Adrenal gland (tissue), 12 donors: ENCODE measurements around the gene WDR87. TPM values are rescaled to one million over a fixed set of nuclear protein-coding genes. Genes with fewer than 3 reads are reported as not detected.
A peak's percentile ranks its signal among the peaks of the same experiment; 100 is the strongest.

Experiments
- DNase-seq, 7 donors: peaks; one replicate each; pipeline ENCODE4 v3.0.0-alpha.2; 2019 to 2020
- H3K27ac ChIP-seq, 5 donors: fragments of 200-600 bp; sonication (generic) in 4 of 5; 1 replicate in 3 of 5; 2 replicates in 2 of 5; pipeline versions ENCODE4 v1.5.1 to v1.8.0; 2016 to 2020; ENCODE audit warnings: mild to moderate bottlenecking in 1 of 5
- H3K27me3 ChIP-seq: fragments of 200-600 bp; 2 replicates; pipeline ENCODE4 v1.8.0; 2021
- H3K36me3 ChIP-seq, 2 donors: fragments of 200-600 bp; replicated peaks in 1 of 2; 1 replicate in 1 of 2; 2 replicates in 1 of 2; pipeline versions ENCODE4 v1.5.1 to v1.8.0; 2018 to 2022
- H3K4me1 ChIP-seq, 2 donors: fragments of 200-600 bp; replicated peaks in 1 of 2; 1 replicate in 1 of 2; 2 replicates in 1 of 2; pipeline versions ENCODE4 v1.5.1 to v1.8.0; 2018 to 2021
- H3K4me3 ChIP-seq, 4 donors: fragments of 200-600 bp; sonication (generic) in 3 of 4; one replicate each; pipeline ENCODE4 v1.5.1; 2016 to 2018
- H3K9me3 ChIP-seq, 3 donors: fragments of 200-600 bp; sonication (generic) in 1 of 3; replicated peaks in 1 of 3; 1 replicate in 2 of 3; 2 replicates in 1 of 3; pipeline versions ENCODE4 v1.5.1 to v1.8.0; 2016 to 2021
- POLR2A ChIP-seq, 2 donors: fragments of 450-650 bp; IDR thresholded peaks; one replicate each; pipeline ENCODE4 v1.6.1; 2017; ENCODE audit warnings: antibody characterized with exemption in 2 of 2, mild to moderate bottlenecking in 2 of 2, moderate library complexity in 1 of 2
- WGBS, 4 donors: extraction: QIAGEN DNeasy Blood & Tissue Kit in 2 of 4; methylation state at CpG; one replicate each; pipeline versions ENCODE4 v1.1.5 to v1.1.7; 2013 to 2017; 5-methylcytosine and 5-hydroxymethylcytosine counted together
- intact Hi-C, 2 donors: fragments of 100-400 bp; cut with DNase I; formaldehyde crosslinking; loops; one replicate each; pipeline versions ENCODE4 v1.14.1 to v1.15.0; 2022 to 2023
- polyA plus RNA-seq, 3 donors: library from polyadenylated mRNA; stranded (reverse); fragments of 200-250 nt in 2 of 3; fragments of 350-450 nt in 1 of 3; fragmentation: Illumina TruSeq in 1 of 3; extraction: RNeasy Lipid Tissue Mini Kit (QIAGEN cat#74804) in 1 of 3; gene quantifications; one replicate each; pipeline ENCODE4 v1.2.3, GENCODE V29; 2013 to 2014
- total RNA-seq, 9 donors: library from RNA; depleted of rRNA in 4 of 9; stranded (reverse); fragments of >200 nt in 4 of 9; fragments of 120-200 nt in 1 of 9; fragmentation: NEBNext Ultra II Directional in 1 of 9; extraction: Animal tissue kit (Norgen Biotek cat#: 25700) in 1 of 9; gene quantifications; one replicate each; pipeline versions ENCODE4 v1.1.0 to v1.2.4, GENCODE V29; 2013 to 2023
- TF ChIP-seq, protein P1 (sequence below), 6 experiments: fragments of 450-650 bp in 4 of 6; fragments of 200-600 bp in 2 of 6; sonication (generic) in 1 of 6; IDR thresholded peaks; 1 replicate in 5 of 6; 2 replicates in 1 of 6; pipeline versions ENCODE4 v1.5.1 to v1.8.0; 2016 to 2021; ENCODE audit warnings: antibody characterized with exemption in 6 of 6, mild to moderate bottlenecking in 2 of 6, moderate library complexity in 1 of 6
- donor health status: healthy with polysubstance abuse.
- donor health status: Bipolar disorder and iron deficiency.
- donor health status: DM: yes; HTN: yes; CAD: no.
- donor health status: DM: no; HTN: no; CAD: no.
- donor health status: DM: no; HTN: no; CAD: no.
- donor health status: DM: yes; HTN: yes; CAD: no.

Gene WDR87
- total and polyA plus RNA-seq, 12 donors = under 0.01 to 0.08 TPM; not detected in 10

DNA sequence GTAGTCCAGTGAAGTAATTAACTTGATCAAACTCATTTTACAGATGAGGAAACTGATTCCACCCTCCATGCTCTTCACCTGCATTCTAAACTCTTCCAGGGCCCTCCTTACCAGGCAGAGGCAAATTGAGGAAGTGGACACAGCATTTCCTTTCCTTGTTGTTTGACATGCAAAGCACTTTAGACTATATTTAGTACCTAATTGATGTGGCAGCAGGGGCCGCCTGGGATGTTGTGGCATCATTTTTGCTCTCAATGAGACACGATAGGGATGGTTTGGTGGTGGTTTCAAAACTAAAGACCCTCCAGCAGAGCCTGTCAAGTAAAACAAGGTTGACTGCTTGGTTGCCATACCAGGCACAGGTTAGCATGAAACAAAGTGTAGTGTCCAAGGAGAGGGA is 8.5 kb upstream of the WDR87 start:
- TF ChIP-seq POLR2A (IDR thresholded peaks at IDR 0.05) = no peak
- TF ChIP-seq, protein P1, sequence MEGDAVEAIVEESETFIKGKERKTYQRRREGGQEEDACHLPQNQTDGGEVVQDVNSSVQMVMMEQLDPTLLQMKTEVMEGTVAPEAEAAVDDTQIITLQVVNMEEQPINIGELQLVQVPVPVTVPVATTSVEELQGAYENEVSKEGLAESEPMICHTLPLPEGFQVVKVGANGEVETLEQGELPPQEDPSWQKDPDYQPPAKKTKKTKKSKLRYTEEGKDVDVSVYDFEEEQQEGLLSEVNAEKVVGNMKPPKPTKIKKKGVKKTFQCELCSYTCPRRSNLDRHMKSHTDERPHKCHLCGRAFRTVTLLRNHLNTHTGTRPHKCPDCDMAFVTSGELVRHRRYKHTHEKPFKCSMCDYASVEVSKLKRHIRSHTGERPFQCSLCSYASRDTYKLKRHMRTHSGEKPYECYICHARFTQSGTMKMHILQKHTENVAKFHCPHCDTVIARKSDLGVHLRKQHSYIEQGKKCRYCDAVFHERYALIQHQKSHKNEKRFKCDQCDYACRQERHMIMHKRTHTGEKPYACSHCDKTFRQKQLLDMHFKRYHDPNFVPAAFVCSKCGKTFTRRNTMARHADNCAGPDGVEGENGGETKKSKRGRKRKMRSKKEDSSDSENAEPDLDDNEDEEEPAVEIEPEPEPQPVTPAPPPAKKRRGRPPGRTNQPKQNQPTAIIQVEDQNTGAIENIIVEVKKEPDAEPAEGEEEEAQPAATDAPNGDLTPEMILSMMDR (IDR thresholded peaks at IDR 0.05) = no peak
- Histone ChIP-seq H3K36me3 (no peaks in the 10 kb centered on the region), H3K9me3 (no peaks in the 10 kb centered on the region), H3K4me3 (no peak overlapping the region), H3K4me1 (no peaks in the 10 kb centered on the region), H3K27me3 (no peaks in the 10 kb centered on the region), H3K27ac (no peak overlapping the region)
- no peak for DNase-seq
- 58 to 77% (median 69%) methylated on average over 2 of the region's 2 CpGs for WGBS, 4 donors
- intact Hi-C loops = loop anchor here in 1 of 2 donors (5.0 kb wide), 1 partner anchor 307 kb away; the partner anchor contains the start of gene DPF1

DNA sequence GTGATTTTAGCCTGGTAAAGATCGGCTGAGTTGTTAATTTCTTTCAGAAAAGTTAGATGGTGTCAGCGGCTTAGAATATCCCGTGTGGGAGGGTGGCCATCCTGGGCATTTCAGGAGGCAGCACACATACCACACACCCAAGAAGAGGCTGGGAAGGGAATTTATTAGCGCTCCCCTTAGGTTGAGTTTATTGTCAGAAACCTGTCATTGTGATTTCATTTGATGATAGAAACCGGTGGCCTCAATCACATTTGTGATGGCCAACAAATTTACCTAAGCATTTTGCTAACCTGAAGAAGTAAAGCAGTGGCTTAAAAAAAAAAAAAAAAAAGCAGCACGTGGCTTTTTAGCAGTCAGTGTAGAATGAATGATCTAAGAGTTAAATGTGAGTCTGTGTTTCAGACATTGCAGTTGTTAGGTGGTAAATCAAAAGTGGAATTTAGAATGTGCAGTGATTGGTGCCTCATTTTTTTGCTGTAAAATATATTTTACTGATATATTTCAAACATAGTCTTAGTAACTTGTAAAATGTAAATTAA is 3.3 kb upstream of the WDR87 start:
- H3K27ac ChIP-seq = no peak overlapping the region
- 70 to 81% (median 77%) methylated on average over 6 of the region's 6 CpGs for WGBS, 4 donors

DNA sequence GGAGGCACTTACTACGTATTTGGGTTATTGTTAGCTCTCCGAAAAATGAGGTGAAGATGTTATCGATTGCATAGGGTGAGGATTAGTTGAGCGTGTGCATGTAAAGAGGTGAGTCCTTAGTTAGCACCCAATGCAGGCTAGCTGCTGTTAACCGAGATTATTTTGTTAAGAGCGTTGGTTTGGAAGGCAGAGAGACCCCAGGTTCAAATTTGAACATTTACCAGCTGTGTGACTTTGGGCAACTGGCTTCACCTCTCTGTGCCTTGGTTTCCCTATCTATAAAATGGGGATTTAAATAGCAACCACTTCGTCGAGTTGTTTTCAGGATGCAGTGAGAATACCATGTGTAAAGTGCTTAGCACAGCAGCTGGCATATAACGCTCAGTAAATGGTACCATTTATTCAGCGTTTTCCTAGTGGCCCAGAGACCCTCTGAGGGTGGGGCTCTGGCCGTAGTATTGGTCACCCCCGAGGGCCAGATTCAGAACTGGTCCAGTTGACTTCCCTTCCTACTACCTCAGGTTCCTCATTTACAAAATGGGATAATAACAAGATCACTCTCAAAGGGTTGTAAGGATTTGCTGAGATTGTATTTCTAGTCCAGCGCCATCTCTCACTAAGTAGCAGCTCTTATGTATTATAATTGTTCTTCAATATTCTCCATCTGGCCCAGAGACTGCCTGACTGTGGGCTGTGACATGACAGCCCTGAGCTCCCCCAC is 1.5 kb upstream of the WDR87 start:
- H3K9me3 ChIP-seq = no peaks in the 10 kb centered on the region
- no peak overlapping the region for H3K27ac ChIP-seq
- H3K27me3 ChIP-seq = no peaks in the 10 kb centered on the region
- WGBS, 4 donors = 27 to 32% (median 28%) methylated on average over 13 of the region's 13 CpGs
- peak overlapping the region; percentile 5 to 86 (median 69) for H3K4me3 ChIP-seq
- TF ChIP-seq, protein P1 (IDR thresholded peaks at IDR 0.05) = no peak
- TF ChIP-seq POLR2A (IDR thresholded peaks at IDR 0.05) = no peak
- H3K36me3 ChIP-seq = no peaks in the 10 kb centered on the region
- peaks cover 6 to 8% of the 10 kb centered on the region in 2 donors for H3K4me1 ChIP-seq
- intact Hi-C loops = loop anchor here (10.0 kb wide), 3 partner anchors 187 to 417 kb away; partner anchors contain the start of gene DPF1 (in 1 of the 2)
- DNase-seq = no peak

More for the DNA sequence above, 3.3 kb upstream of the WDR87 start:
- DNase-seq = no peak
- no peak overlapping the region for H3K4me3 ChIP-seq
- H3K9me3 ChIP-seq = no peaks in the 10 kb centered on the region
- TF ChIP-seq POLR2A (IDR thresholded peaks at IDR 0.05) = no peak
- TF ChIP-seq, protein P1 (IDR thresholded peaks at IDR 0.05) = no peak
- intact Hi-C loops = loop anchor here (10.0 kb wide), 3 partner anchors 185 to 415 kb away; partner anchors contain the start of gene DPF1 (in 1 of the 2)
- H3K4me1 ChIP-seq = peaks cover 6 to 8% of the 10 kb centered on the region in 2 donors
- H3K36me3 ChIP-seq = no peaks in the 10 kb centered on the region
- H3K27me3 ChIP-seq = no peaks in the 10 kb centered on the region

DNA sequence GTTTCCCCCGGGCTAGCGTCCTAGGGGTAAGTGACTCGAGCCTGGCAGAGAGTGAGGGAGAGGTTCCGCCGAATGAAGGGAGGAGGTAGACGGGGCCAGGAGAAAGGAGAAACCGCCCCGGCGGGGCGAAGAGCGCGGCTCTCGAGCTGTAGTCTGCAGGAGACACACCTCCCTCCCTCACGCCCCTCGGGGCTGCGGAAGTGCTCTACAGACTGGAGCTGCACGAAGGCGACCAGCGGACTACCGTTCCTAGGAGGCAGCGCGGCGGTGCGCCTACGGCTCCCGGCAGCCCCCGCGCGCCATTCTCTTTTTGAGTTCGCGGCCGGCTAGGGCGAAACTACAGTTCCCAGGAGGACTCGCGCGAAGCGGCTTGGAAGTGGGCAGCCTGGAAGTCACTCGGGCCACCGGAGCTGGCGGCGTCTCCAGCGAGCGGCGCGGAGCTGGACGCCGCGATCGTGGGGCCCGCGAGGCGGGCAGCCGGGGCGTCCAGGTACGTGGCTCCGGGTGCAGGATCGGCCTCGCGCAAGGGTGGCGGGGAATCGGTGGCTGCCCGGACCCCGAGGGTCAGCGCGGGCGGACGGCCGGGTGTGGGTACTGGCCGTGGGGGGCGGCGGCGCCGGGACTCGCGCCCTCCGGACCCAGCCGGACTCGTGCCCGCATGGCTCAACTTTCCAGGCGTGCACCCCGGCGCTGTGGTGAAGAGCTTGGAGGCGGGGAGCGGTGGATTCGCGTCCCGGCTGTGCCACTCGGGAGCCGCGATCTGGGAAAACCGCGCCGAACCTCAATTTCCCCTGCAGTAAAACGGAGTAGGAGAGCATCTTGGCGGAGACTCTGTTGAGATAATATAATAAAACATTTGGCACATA is 708 bp upstream of the WDR87 start, which contains the start of gene SIPA1L3:
TSS of gene SIPA1L3 (plus strand) at position 340 of the 866 bp plus-strand sequence. CDS start 174,358 bp downstream, outside the sequence.
- H3K27me3 ChIP-seq = no peaks in the 10 kb centered on the region
- peaks cover 6 to 8% of the 10 kb centered on the region in 2 donors for H3K4me1 ChIP-seq
- DNase-seq = peak; percentile 93 to 97 (median 96)
- 0 to 1% (median 0%) methylated on average over 13 to 95 of the region's 95 CpGs for WGBS, 4 donors
- H3K9me3 ChIP-seq = no peaks in the 10 kb centered on the region
- H3K36me3 ChIP-seq = no peaks in the 10 kb centered on the region
- H3K4me3 ChIP-seq = peak within 1 kb of the TSS; percentile 5 to 89 (median 69)
- intact Hi-C loops = loop anchor here (10.0 kb wide), 3 partner anchors 188 to 418 kb away; partner anchors contain the start of gene DPF1 (in 1 of the 2)
- TF ChIP-seq, protein P1 (IDR thresholded peaks at IDR 0.05) = no peak
- peak; percentile 20 to 74 for TF ChIP-seq POLR2A (IDR thresholded peaks at IDR 0.05)
- H3K27ac ChIP-seq = peak within 1 kb of the TSS in 3 of 5 donors; percentile 22 to 74 (median 66)
